ENCODE measurements around the gene NDRG3.

DNA sequence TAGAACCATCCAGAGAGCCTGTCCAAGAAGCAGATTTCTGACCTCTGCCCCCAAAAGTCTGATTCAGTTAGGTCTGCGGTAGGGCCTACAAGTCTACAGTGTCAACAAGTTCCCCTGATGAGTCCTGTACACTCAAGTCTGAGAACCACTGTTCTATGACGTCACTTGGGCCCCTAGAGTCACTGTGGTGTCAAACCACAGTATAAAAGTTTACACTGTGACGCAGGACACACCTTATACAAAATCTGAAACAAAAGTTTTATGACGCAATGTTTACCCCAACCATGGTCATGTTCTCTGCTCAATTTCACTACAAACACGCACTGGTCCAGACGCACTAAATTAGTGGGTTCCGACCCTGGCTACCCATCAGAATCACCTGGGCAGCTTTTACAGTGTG, 117.8 kb downstream of the NDRG3 start:
- TF ChIP-seq, protein P1, sequence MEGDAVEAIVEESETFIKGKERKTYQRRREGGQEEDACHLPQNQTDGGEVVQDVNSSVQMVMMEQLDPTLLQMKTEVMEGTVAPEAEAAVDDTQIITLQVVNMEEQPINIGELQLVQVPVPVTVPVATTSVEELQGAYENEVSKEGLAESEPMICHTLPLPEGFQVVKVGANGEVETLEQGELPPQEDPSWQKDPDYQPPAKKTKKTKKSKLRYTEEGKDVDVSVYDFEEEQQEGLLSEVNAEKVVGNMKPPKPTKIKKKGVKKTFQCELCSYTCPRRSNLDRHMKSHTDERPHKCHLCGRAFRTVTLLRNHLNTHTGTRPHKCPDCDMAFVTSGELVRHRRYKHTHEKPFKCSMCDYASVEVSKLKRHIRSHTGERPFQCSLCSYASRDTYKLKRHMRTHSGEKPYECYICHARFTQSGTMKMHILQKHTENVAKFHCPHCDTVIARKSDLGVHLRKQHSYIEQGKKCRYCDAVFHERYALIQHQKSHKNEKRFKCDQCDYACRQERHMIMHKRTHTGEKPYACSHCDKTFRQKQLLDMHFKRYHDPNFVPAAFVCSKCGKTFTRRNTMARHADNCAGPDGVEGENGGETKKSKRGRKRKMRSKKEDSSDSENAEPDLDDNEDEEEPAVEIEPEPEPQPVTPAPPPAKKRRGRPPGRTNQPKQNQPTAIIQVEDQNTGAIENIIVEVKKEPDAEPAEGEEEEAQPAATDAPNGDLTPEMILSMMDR (IDR thresholded peaks at IDR 0.05; ENCODE audit: control extremely low read depth in 1 of 3, insufficient read depth in 1 of 3, low read depth in 1 of 3, low read length in 3 of 3): no peak
- TF ChIP-seq POLR2A (IDR thresholded peaks at IDR 0.05; ENCODE audit: control extremely low read depth in 1 of 2, low read depth in 2 of 2, low read length in 2 of 2): no peak
- no peak for TF ChIP-seq SP1 (IDR thresholded peaks at IDR 0.05; ENCODE audit: low read depth, low read length)
- TF ChIP-seq, protein P2, sequence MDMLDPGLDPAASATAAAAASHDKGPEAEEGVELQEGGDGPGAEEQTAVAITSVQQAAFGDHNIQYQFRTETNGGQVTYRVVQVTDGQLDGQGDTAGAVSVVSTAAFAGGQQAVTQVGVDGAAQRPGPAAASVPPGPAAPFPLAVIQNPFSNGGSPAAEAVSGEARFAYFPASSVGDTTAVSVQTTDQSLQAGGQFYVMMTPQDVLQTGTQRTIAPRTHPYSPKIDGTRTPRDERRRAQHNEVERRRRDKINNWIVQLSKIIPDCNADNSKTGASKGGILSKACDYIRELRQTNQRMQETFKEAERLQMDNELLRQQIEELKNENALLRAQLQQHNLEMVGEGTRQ (IDR thresholded peaks at IDR 0.05; ENCODE audit: low read length): no peak
- no peak for TF ChIP-seq TEAD4 (IDR thresholded peaks at IDR 0.05; ENCODE audit: low read depth, low read length)
- no peak for TF ChIP-seq CREB1 (IDR thresholded peaks at IDR 0.05)
- TF ChIP-seq, protein P3, sequence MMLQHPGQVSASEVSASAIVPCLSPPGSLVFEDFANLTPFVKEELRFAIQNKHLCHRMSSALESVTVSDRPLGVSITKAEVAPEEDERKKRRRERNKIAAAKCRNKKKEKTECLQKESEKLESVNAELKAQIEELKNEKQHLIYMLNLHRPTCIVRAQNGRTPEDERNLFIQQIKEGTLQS (IDR thresholded peaks at IDR 0.05; ENCODE audit: insufficient read depth, low read depth, low read length): no peak
- no peak for TF ChIP-seq RXRA (IDR thresholded peaks at IDR 0.05; ENCODE audit: insufficient read depth, low read depth, low read length)
- no peak for TF ChIP-seq PHF8 (conservative IDR thresholded peaks at IDR 0.05; ENCODE audit: low read depth, low read length)
- no peak for TF ChIP-seq EP300 (IDR thresholded peaks at IDR 0.05; ENCODE audit: borderline replicate concordance in 1 of 2, low read depth in 2 of 2, low read length in 2 of 2)
- no peak for TF ChIP-seq SRF (IDR thresholded peaks at IDR 0.05; ENCODE audit: low read depth, low read length)
- no peak for TF ChIP-seq ZNF274 (IDR thresholded peaks at IDR 0.05; ENCODE audit: borderline replicate concordance, extremely low read depth, low read length)
- TF ChIP-seq EZH2 (IDR thresholded peaks at IDR 0.05; ENCODE audit: low read depth, low read length, severe bottlenecking): no peak
- no peak for TF ChIP-seq GABPA (IDR thresholded peaks at IDR 0.05; ENCODE audit: borderline replicate concordance, insufficient read depth, low read length)

Data from H1 (cell line).